Measurements from ENCODE around the gene GBP5.
"Not testable (repeated sequence)": the region's sequence is repeated elsewhere in the genome, so short reads cannot be mapped to it uniquely, and the experiment has no call there.

GBP5 gene

DNA sequence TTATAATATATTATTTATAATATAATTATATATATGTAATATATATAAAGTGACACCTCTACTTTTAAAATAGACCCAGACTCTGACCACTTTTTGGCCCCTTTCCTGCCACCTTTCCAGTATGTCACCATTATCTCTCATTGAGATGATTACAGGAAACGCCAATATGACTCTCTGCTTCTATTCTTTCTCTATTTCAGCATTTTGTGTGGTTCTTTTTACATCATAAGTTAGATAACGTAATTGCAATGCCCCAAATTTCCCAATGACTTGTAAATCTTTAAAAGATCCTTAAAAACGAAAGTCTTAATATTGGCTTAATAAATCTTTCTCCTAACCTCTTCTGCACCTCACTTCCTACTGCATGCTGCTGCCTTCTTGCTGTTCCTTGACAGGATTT is 8.1 kb upstream of the GBP5 start:
- DNase-seq: no peak

DNA sequence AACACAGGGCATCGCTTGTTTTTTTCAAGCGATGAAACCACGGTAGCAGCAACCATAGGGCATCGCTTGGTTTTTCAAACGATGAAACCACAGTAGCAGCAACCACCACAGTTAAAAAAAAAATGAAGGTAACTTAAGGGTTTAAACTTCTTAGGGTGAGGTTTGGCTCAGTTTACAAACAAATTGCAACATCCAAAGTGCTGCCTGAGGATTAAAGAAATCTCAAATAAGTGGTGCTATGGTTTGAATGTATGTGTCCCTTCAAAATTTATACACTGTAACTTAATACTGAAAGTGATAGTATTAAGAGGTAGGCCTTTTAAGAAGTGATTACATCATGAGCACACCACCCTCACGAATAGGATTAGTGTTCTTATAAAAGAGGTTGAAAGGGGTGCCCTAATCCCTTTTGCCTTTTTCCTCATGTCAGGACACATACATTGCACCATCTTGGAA is 6.4 kb upstream of the GBP5 start:
- DNase-seq: no peak

DNA sequence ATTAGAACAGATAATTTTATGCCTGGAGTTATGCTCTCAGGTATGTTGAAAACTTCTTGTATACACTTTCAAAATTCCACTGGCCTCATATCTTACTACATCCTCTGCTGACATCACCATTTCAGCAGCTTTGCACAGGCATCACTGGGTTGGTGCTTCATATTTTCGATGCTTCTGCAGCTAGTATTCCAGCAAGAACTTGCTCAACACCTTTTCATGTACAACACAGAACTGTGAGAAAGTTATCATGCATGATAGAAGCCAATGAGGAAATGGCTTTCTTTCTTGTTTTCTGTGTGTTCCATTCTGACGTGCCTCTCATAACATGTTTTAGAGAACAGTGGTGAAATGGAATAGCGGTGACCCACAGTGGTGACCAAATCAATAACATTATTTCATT is 5.1 kb upstream of the GBP5 start:
- DNase-seq: no peak

DNA sequence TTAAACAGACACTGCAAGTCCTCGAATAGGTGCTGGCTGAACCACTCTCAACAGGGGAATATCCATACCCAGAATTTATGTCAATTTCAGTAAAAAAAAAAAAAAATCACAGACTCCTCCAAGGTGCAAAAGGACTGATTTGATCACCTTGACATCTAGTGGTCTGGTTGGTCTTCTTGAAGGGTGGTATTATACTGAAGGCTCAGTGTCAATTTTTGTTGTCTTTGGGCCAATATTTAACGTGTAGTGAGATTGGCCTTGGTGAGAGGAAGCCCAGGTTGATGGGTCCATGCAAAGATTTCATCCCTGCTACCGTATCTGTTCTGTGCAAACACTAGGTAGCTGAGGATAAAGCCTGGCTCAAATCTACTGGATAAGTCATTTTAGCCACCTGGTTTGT is 4.0 kb upstream of the GBP5 start:
- DNase-seq: no peak

DNA sequence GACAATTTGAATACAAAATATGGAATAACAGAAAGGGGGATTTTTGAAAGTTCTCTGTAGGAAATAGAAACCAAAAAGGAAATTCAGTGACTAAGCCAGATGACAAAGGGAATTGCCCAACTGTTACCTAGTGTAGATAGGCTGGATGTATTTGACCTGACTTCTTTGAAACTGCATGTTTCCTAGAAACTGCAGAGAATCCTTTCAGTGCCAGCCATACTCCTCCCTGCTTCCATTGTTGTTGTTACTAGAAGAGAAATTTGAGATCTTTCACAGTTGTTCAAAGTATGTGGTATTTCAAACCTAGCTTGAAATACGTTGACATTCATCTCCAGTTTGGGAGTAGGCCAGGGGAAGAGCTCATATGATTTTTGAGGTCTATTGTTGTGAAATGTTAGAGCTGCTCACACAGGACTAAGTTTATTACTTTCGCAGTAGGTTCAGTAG is 1.8 kb upstream of the GBP5 start:
- DNase-seq: no peak

DNA sequence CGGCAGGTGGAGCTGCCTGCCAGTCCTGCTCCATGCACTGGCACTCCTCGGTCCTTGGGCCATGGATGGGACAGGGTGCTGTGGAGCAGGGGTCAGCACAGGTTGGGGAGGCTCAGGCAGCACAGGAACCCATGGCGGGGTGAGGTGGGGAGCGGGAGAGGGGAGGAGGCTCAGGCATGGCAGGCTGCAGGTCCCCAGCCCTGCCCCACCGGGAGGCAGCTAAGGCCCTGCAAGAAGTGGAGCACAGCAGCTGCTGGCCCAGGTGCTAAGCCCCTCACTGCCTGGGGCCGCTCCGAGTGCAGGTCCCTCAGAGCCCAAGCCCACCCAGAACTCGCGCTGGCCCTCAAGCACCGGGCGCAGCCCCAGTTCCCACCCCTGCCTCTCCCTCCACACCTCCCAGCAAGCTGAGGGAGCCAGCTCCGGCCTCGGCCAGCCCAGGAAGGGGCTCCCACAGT is 691 bp upstream of the GBP5 start:
- no peak for DNase-seq

DNA sequence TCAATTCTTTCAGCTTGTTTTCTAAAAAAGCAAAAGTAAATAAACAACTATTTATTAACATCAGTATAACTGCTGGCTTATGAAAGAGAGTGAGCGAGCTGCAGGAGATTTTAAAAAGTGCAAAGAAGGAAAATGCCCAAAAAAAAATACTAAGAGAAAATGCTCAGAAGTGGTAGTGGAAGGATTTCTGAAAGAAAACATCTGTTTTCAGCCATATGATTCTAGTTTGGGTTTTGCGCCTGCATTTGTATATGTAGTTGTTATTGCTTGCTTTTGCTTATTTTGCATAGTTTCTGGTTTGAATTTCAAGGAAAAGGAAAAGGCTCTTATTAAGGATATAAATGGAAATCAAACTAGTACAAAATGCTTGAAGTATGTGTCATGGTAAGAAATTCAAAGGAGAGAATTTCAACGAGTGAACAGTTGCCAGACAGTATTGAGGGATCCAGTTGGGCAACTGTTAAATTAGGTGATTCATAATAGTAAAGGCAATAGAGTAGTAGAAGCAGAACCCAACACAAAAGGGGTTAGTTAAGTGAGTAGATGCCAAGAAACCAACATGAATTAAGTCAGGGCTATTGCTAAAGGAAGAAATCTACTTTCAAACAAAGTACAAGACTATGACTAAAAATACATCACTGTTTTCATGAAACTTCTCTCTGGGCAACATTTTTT is 1.2 kb downstream of the GBP5 start:
- DNase-seq: no peak

DNA sequence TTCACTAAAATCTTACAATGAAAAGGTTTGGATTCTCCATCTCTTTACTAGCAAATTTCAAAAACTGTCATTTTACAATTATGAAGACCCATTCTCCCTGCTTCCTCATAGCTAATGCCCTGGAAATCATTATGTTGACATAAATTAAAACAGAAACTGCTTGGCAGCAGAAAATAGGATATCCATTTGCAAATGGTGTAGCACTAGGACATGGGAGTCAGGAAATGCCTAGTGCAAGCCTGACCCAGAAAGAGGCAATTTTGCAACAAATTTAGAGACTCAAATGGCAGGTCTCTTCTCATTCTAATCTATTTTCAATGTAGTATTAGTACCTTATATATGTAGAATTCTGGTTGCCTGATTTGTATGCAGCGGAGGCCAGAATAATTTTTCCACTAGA is 2.2 kb downstream of the GBP5 start:
- no peak for DNase-seq

DNA sequence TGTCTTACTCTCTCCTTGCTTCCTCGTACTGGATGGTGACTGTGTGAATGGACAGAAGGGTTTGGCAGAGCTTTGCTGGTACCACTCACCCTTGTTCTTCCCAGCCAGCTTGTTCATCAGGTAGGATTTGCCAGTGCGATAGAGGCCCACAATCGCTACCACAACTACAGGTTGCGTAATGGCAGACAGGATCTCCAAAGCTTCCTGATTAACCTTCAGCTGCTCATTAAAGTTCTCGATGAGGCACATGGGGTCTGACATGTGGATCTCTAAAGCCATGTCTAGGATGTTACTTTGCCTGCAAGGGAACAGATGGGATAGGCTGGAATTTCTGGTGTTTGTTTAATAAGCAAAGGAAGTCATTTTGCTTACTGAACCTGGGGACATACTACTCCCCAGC is 3.4 kb downstream of the GBP5 start:
- no peak for DNase-seq

DNA sequence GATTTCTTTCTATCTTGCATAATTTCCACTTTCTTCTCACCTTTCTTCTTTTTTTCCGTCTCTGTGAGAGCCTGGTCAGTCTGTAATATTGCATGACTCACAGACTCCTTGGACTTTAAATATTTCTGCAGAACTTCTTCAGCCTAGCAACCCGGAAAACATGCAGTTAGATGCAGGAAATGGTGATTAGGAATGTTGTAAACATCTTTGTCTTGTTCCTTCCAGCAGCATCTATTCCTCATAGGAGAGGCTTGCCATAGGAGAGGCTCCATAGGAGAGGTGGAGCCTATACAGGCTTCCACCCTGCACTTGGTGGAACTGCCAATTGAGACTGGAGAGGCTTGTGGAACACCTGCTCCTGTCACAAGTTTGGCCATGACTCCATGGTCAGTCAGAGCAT is 10.0 kb downstream of the GBP5 start:
- DNase-seq: no peak

DNA sequence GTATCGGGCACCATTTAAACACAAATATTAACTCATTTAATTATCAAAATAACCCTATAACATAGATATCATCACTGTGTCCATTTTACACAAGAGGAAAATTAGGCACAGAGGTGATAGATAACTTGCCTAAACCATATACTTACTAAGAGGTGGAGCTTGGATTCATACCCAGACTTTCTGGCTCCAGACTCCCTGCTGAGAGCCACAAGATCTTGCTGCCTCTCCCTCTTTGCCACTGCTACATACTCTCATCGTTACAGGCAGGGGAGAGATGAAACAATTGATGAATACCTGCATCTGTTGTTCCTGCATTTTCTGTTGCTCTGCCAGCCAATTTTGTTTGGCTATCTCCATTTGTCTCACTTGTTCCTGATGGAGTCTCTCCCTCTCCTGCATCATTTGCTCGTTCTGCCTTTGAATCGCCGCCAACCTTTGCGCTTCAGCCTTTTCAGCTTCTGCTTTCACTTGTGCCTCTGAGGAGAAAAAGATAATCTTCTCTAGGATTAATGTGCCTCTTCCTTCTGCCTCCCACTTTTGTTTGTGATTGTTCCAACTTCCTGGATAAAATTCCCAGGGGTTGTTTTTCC is 10.6 kb downstream of the GBP5 start:
- no peak for DNase-seq

DNA sequence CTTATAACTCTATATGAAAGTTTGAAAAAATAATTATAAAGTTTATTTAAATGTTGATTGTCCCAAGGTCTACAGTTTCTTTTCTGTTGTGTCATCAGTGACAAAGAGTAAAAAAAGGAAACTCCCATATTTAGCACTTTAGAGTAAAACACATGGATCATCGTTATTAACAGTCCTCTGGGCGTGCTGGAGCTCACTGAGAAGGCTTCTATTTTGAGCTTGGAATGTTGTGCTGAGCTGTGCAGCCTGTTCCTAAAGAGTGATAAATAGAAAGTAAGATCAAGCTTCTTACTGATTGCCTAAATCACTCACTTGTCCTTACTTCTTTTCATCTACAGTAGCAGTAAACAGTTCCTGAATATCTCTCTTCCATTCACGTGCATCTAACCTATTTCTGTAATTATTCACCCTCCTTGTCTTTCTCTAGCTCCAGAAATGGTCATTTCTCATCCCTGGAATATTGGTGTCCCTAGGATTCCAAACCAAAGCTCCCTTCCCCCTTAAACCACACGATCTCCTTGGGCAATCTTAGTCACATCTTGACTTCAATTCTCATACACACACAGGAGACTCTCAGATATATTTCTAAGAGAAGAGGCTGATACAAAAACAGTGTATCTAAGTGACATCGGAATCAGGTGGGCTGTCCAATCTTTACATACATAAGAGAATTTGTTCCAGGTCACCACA is 11.9 kb downstream of the GBP5 start:
- no peak for DNase-seq

DNA sequence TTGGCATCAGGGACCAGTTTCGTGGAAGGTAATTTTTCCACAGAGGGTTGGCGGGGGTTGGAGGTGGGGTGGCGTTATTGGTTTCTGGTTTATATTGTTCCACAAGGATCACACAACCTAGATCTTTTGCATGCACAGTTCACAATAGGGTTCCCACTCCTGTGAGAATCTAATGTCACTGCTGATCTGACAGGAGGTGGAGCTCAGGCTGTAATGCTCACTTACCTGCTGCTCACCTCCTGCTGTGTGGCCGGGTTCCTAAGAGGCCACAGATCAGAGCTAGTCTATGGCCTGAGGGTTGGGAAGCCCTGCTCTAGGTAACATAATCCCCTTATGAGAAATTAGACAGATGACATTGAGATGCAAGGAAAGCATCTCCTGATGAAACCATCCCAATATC is 12.6 kb downstream of the GBP5 start:
- DNase-seq: no peak

DNA sequence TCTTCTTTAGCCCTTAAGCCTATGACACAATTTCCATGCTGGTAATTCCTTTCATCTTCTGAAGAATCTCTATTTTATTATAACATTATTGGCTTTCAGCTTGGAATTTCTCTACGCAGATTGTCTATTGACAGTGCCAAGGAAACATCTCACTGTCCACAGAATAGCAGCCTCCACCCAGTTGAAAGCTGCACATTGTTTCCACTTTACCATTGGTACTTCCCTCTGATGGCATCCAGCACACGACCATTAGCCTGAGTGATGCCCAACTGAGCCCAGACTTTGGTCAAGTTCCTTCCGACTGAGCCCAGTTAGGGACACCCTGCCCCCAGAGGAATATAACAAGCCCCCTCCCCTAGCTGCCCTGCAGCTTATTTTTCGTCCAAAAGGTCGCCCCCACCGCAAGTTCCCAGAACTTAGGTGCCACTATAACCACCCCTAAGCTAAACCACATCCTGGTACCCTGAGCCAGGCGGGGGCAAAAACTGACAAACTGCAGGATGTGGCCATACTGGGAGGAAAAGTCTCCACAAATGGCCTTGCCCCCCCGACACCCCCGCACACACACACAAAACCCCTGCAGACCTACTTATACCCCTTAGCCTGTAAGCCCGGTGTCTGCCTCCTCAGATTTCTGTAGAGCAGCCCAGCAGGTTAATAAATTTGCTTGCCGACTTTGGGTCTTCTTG is 13.2 kb downstream of the GBP5 start:
- no peak for DNase-seq

DNA sequence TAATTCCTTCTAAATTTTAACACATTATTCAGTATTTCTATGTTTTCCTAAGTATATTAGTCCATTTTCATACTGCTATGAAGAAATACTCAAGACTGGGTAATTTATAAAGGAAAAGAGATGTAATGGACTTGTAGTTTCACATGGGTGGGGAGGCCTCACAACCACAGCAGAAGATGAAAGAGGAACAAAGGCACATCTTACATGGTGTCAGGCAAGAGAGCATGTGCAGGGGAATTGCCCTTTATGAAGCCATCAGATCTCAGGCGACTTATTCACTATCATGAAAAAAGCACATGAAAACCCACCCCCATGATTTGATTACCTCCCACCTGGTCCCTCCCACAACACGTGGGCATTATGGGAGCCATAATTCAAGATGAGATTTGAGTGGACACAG is 15.6 kb downstream of the GBP5 start:
- no peak for DNase-seq

DNA sequence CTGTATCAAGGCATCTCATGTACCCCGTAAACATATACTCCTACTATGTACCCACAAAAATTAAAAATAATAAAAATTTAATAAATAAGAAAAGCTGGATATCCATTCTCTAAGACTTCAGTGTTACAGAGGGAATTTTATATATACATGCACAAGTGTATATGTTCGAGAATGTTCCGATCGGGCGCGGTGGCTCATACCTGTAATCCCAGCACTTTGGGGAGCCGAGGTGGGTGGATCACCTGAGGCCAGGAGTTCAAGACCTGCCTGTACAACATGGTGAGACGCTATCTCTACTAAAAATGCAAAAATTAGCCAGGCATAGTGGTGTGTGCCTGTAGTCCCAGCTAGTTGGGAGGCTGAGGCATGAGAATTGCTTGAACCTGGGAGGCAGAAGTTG is 17.1 kb downstream of the GBP5 start:
- DNase-seq: not testable (repeated sequence)

DNA sequence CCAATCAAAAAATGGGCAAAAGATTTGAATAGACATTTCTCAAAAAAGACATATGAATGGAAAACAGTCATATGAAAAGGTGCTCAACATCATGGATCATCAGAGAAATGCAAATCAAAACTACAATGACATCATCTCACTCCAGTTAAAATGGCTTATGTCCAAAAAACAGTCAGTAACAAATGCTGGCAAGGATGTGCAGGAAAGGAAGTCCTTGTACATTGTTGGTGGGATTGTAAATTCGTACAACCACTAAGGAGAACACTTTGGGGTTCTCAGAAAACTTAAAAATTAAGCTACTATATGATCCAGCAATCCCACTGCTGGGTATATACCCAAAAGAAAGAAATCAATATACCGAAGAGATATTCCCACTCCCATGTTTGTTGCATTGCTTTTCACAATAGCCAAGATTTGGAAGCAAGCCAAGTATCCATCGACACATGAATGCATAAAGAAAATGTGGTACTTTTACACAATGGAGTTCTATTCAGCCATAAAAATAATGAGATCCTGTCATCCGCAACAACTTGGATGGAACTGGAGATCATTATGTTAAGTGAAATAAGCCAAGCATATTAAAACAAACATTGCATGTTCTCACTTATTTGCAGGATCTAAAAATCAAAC is 17.9 kb downstream of the GBP5 start:
- no peak for DNase-seq

DNA sequence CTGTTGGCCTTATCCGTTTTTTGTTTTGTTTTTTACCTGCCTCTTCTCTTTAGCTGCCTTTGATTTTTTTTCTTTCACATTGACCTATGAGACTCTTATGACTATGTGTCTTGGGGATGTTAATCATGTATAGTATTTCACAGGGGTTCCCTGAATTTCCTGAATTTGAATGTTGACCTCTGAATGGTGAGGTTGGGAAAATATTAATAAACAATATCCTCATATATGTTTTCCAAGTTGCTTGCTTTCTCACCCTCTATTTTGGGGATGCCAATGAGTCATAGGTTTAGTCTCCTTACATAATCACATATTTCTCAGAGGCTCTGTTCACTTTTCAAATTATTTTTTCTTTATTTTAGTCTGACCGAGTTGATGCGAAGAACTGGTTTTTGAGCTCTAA is 29.6 kb downstream of the GBP5 start:
- DNase-seq: no peak
